ENCODE results near the gene TPRN. TPM values are rescaled to one million over a fixed set of nuclear protein-coding genes. Genes with fewer than 3 reads are reported as not detected.

The TPRN gene
- polyA plus RNA-seq, 1 of the 3 experiments (the other 2 are of a cell fraction), result 5.2 TPM

GRCh38 chr9:137199411-137200121, 975 bp downstream of the TPRN start (continued):
- no peak for TF ChIP-seq GATA2 (CRISPR knock-in tag; IDR thresholded peaks at IDR 0.05)

GRCh38 chr9:137198902-137199283, 1.6 kb downstream of the TPRN start:
- Histone ChIP-seq H3K4me3 (ENCODE audit: low read depth in 2 of 2, low read length in 1 of 2) (peak overlapping the region in 1 of 2 experiments; percentile 83; a peak in 1 of 4 replicates), H3K27ac (ENCODE audit: low read depth in 2 of 2, low read length in 1 of 2) (no peak overlapping the region), H3K79me2 (ENCODE audit: insufficient read depth) (peaks cover 69% of the 10 kb centered on the region), H4K20me1 (ENCODE audit: insufficient read depth) (peaks cover 43% of the 10 kb centered on the region), H3K9me3 (no peaks in the 10 kb centered on the region), H3K27me3 (ENCODE audit: insufficient read depth) (no peaks in the 10 kb centered on the region), H3K4me1 (ENCODE audit: control insufficient read depth in 1 of 2, insufficient read depth in 2 of 2, low read depth in 1 of 2, low read length in 1 of 2) (peaks cover 12 to 35% of the 10 kb centered on the region in 2 experiments; a peak in 3 of 4 replicates), H2AFZ (ENCODE audit: low read depth) (no peak overlapping the region), H3K36me3 (replicated peaks in 1 of 2; ENCODE audit: control insufficient read depth in 1 of 2, insufficient read depth in 2 of 2, low read length in 1 of 2) (no peaks in the 10 kb centered on the region), H3F3A (replicated peaks; ENCODE audit: insufficient read depth) (peaks cover 14% of the 10 kb centered on the region), H3K9me2 (no peaks in the 10 kb centered on the region), H3K9ac (no peak overlapping the region), H3K4me2 (peak overlapping the region; percentile 86)
- WGBS (ENCODE audit: low lambda C conversion rate), result 94% methylated on average over 8 of the region's 11 CpGs
- no peak for TF ChIP-seq RAD21 (IDR thresholded peaks at IDR 0.05; ENCODE audit: low read length)
- TF ChIP-seq EP300 (IDR thresholded peaks at IDR 0.05; ENCODE audit: borderline replicate concordance in 1 of 2, low read depth in 1 of 2, low read length in 1 of 2), result no peak
- TF ChIP-seq ELF1 (IDR thresholded peaks at IDR 0.05), result no peak
- no peak for DNase-seq
- POLR2A ChIA-PET, result interaction anchor here (0.6 to 2.5 kb wide), 4 partner anchors 10 to 366 kb away, joined by 3 to 20 read pairs (median 5); partner anchors contain the start of genes ANAPC2, SSNA1 and TUBB4B
- CTCF ChIA-PET, result interaction anchor here (0.8 to 1.7 kb wide), 5 partner anchors 9 to 69 kb away, joined by 3 to 6 read pairs (median 3); partner anchors contain the start of genes RNF224 and TUBB4B

- H3K79me2 ChIP-seq (ENCODE audit: insufficient read depth), result peaks cover 66% of the 10 kb centered on the region
These were observed 2.3 kb downstream of the TPRN start for GRCh38 chr9:137198051-137198901.

More at GRCh38 chr9:137198051-137198901, 2.3 kb downstream of the TPRN start:
- Histone ChIP-seq H4K20me1 (ENCODE audit: insufficient read depth) (peaks cover 45% of the 10 kb centered on the region), H3K4me2 (peak overlapping the region; percentile 86), H3K9ac (no peak overlapping the region), H3K4me1 (ENCODE audit: control insufficient read depth in 1 of 2, insufficient read depth in 2 of 2, low read depth in 1 of 2, low read length in 1 of 2) (peaks cover 12 to 28% of the 10 kb centered on the region in 2 experiments; a peak in 3 of 4 replicates), H3K36me3 (replicated peaks in 1 of 2; ENCODE audit: control insufficient read depth in 1 of 2, insufficient read depth in 2 of 2, low read length in 1 of 2) (no peaks in the 10 kb centered on the region), H3K9me3 (no peaks in the 10 kb centered on the region), H3K27me3 (ENCODE audit: insufficient read depth) (no peaks in the 10 kb centered on the region), H3K4me3 (ENCODE audit: low read depth in 2 of 2, low read length in 1 of 2) (no peak overlapping the region; a peak in 1 of 4 replicates), H3K9me2 (no peaks in the 10 kb centered on the region), H2AFZ (ENCODE audit: low read depth) (no peak overlapping the region), H3K27ac (ENCODE audit: low read depth in 2 of 2, low read length in 1 of 2) (no peak overlapping the region), H3F3A (replicated peaks; ENCODE audit: insufficient read depth) (peaks cover 14% of the 10 kb centered on the region)
- CTCF ChIA-PET, result interaction anchor here (1.0 to 1.7 kb wide), 6 partner anchors 10 to 69 kb away, joined by 3 to 6 read pairs (median 4); partner anchors contain the start of genes ANAPC2, RNF224, SSNA1 and TUBB4B
- TF ChIP-seq REST (IDR thresholded peaks at IDR 0.05; ENCODE audit: low read depth, low read length) (no peak), USF2 (IDR thresholded peaks at IDR 0.05; ENCODE audit: borderline replicate concordance, low read depth, low read length) (no peak), TEAD4 (IDR thresholded peaks at IDR 0.05; ENCODE audit: borderline replicate concordance, insufficient read depth) (no peak), NFIC (IDR thresholded peaks at IDR 0.05; ENCODE audit: borderline replicate concordance) (no peak), POLR2AphosphoS5 (IDR thresholded peaks at IDR 0.05; ENCODE audit: low read depth, low read length) (no peak), CHD2 (IDR thresholded peaks at IDR 0.05; ENCODE audit: low read length, partially characterized antibody) (no peak)
- DNase-seq, result no peak
- WGBS (ENCODE audit: low lambda C conversion rate), result 91% methylated on average over 12 of the region's 19 CpGs
- POLR2A ChIA-PET, result interaction anchor here (0.6 to 2.5 kb wide), 3 partner anchors 9 to 44 kb away, joined by 3 to 20 read pairs (median 6); partner anchors contain the start of genes ANAPC2, SSNA1 and TUBB4B
